ENCODE results near the gene PDE10A. TPM values are rescaled to one million over a fixed set of nuclear protein-coding genes. Genes with fewer than 3 reads are reported as not detected.

The PDE10A gene
- total RNA-seq, 1 experiment from 2014 or later = 3.1 TPM

DNA sequence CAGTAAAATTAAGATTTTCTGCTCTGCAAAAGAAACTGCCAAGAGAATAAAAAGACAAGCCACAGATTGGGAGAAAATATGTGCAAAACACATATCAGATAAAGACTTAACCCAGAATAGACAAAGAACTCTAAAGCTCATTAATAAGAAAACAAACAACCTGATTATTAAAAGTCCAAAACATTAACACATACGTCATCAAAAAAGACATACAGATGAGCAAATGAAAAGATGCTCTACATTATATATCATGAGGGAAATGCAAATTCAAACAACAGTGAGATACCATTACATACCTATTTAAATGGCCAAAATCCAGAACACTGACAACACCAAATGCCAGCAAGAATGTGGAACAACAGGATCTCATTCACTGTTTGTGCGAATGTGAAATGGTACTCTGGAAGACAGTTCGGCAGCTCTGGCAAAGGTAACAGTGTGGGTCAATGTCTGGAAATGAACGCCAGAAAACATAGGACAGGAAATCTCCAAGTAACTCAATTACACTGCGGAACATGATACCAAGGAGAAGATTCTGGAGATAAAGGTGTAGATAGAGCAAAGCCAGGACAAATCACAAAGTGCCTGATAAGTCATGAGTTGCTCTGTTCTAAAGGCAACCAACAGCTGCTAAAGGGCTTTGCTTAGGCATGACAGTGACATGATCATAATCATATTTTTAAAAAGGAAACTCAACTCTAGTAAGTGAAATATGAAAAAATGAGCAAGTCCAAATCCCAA is 96.8 kb downstream of the PDE10A start (continued):
- TF ChIP-seq SMAD3 (CRISPR knock-in tag; IDR thresholded peaks at IDR 0.05; ENCODE audit: borderline replicate concordance) (no peak), TEAD4 (CRISPR knock-in tag; IDR thresholded peaks at IDR 0.05) (no peak), ZNF219 (CRISPR knock-in tag; IDR thresholded peaks at IDR 0.05; ENCODE audit: borderline replicate concordance) (no peak), ZNF423 (CRISPR knock-in tag; IDR thresholded peaks at IDR 0.05) (no peak), NR3C1 (CRISPR knock-in tag; conservative IDR thresholded peaks at IDR 0.05; ENCODE audit: low read depth) (no peak), NR2C2 (CRISPR knock-in tag; IDR thresholded peaks at IDR 0.05) (no peak)
- TF ChIP-seq, protein P1, sequence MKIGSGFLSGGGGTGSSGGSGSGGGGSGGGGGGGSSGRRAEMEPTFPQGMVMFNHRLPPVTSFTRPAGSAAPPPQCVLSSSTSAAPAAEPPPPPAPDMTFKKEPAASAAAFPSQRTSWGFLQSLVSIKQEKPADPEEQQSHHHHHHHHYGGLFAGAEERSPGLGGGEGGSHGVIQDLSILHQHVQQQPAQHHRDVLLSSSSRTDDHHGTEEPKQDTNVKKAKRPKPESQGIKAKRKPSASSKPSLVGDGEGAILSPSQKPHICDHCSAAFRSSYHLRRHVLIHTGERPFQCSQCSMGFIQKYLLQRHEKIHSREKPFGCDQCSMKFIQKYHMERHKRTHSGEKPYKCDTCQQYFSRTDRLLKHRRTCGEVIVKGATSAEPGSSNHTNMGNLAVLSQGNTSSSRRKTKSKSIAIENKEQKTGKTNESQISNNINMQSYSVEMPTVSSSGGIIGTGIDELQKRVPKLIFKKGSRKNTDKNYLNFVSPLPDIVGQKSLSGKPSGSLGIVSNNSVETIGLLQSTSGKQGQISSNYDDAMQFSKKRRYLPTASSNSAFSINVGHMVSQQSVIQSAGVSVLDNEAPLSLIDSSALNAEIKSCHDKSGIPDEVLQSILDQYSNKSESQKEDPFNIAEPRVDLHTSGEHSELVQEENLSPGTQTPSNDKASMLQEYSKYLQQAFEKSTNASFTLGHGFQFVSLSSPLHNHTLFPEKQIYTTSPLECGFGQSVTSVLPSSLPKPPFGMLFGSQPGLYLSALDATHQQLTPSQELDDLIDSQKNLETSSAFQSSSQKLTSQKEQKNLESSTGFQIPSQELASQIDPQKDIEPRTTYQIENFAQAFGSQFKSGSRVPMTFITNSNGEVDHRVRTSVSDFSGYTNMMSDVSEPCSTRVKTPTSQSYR (CRISPR knock-in tag; IDR thresholded peaks at IDR 0.05) = no peak
- TF ChIP-seq, protein P2, sequence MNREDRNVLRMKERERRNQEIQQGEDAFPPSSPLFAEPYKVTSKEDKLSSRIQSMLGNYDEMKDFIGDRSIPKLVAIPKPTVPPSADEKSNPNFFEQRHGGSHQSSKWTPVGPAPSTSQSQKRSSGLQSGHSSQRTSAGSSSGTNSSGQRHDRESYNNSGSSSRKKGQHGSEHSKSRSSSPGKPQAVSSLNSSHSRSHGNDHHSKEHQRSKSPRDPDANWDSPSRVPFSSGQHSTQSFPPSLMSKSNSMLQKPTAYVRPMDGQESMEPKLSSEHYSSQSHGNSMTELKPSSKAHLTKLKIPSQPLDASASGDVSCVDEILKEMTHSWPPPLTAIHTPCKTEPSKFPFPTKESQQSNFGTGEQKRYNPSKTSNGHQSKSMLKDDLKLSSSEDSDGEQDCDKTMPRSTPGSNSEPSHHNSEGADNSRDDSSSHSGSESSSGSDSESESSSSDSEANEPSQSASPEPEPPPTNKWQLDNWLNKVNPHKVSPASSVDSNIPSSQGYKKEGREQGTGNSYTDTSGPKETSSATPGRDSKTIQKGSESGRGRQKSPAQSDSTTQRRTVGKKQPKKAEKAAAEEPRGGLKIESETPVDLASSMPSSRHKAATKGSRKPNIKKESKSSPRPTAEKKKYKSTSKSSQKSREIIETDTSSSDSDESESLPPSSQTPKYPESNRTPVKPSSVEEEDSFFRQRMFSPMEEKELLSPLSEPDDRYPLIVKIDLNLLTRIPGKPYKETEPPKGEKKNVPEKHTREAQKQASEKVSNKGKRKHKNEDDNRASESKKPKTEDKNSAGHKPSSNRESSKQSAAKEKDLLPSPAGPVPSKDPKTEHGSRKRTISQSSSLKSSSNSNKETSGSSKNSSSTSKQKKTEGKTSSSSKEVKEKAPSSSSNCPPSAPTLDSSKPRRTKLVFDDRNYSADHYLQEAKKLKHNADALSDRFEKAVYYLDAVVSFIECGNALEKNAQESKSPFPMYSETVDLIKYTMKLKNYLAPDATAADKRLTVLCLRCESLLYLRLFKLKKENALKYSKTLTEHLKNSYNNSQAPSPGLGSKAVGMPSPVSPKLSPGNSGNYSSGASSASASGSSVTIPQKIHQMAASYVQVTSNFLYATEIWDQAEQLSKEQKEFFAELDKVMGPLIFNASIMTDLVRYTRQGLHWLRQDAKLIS (CRISPR knock-in tag; IDR thresholded peaks at IDR 0.05; ENCODE audit: borderline replicate concordance) = no peak

DNA sequence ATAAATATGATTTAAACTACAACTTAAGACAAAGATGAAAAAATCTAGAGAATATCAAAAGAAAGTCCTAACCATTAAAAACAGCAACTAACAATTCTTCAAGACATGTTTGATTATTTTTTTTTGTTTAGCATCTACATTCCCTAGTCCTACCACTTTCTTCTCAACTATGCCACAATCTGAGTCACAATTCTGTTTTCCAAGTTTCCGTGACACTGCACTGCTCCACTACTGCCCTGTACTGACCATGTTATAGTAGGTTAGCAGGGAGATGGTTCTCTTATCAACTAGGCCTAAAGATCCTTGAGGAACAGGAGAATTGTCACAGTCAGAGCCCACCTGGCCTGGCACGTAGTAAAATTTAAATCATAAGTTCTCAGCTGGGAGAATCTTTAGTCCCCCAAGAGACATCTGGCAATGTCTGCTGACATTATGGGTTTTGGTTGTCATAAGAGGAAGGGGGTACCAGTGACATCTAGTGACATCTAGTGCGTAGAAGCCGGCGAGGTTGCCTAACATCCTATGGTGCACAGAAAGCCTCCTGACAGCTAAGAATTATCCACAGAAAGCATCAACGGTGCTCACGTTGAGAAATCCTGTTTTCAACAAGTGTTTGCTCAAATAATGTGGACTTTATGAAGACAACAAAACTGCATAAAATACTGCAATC is 100.5 kb downstream of the PDE10A start:
- ATAC-seq = no peak
- peaks cover 9% of the 10 kb centered on the region for H3K36me3 Mint-ChIP-seq
- TF ChIP-seq, protein P3, sequence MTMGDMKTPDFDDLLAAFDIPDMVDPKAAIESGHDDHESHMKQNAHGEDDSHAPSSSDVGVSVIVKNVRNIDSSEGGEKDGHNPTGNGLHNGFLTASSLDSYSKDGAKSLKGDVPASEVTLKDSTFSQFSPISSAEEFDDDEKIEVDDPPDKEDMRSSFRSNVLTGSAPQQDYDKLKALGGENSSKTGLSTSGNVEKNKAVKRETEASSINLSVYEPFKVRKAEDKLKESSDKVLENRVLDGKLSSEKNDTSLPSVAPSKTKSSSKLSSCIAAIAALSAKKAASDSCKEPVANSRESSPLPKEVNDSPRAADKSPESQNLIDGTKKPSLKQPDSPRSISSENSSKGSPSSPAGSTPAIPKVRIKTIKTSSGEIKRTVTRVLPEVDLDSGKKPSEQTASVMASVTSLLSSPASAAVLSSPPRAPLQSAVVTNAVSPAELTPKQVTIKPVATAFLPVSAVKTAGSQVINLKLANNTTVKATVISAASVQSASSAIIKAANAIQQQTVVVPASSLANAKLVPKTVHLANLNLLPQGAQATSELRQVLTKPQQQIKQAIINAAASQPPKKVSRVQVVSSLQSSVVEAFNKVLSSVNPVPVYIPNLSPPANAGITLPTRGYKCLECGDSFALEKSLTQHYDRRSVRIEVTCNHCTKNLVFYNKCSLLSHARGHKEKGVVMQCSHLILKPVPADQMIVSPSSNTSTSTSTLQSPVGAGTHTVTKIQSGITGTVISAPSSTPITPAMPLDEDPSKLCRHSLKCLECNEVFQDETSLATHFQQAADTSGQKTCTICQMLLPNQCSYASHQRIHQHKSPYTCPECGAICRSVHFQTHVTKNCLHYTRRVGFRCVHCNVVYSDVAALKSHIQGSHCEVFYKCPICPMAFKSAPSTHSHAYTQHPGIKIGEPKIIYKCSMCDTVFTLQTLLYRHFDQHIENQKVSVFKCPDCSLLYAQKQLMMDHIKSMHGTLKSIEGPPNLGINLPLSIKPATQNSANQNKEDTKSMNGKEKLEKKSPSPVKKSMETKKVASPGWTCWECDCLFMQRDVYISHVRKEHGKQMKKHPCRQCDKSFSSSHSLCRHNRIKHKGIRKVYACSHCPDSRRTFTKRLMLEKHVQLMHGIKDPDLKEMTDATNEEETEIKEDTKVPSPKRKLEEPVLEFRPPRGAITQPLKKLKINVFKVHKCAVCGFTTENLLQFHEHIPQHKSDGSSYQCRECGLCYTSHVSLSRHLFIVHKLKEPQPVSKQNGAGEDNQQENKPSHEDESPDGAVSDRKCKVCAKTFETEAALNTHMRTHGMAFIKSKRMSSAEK (CRISPR knock-in tag; IDR thresholded peaks at IDR 0.05; ENCODE audit: borderline replicate concordance) = no peak
- TF ChIP-seq NR1H2 (CRISPR knock-in tag; IDR thresholded peaks at IDR 0.05) (no peak), CREB1 (CRISPR knock-in tag; IDR thresholded peaks at IDR 0.05) (no peak), MXD4 (CRISPR knock-in tag; IDR thresholded peaks at IDR 0.05; ENCODE audit: borderline replicate concordance) (no peak), CBFB (CRISPR knock-in tag; IDR thresholded peaks at IDR 0.05; ENCODE audit: low read depth) (no peak), OVOL2 (CRISPR knock-in tag; IDR thresholded peaks at IDR 0.05; ENCODE audit: borderline replicate concordance) (no peak), ZNF416 (CRISPR knock-in tag; IDR thresholded peaks at IDR 0.05) (no peak), JUN (CRISPR knock-in tag; IDR thresholded peaks at IDR 0.05) (no peak), SMAD3 (CRISPR knock-in tag; IDR thresholded peaks at IDR 0.05; ENCODE audit: borderline replicate concordance) (no peak), FOXP1 (CRISPR knock-in tag; IDR thresholded peaks at IDR 0.05; ENCODE audit: borderline replicate concordance) (no peak), SOX15 (CRISPR knock-in tag; IDR thresholded peaks at IDR 0.05) (no peak)
- TF ChIP-seq, protein P4, sequence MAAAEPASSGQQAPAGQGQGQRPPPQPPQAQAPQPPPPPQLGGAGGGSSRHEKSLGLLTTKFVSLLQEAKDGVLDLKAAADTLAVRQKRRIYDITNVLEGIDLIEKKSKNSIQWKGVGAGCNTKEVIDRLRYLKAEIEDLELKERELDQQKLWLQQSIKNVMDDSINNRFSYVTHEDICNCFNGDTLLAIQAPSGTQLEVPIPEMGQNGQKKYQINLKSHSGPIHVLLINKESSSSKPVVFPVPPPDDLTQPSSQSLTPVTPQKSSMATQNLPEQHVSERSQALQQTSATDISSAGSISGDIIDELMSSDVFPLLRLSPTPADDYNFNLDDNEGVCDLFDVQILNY (CRISPR knock-in tag; IDR thresholded peaks at IDR 0.05) = no peak
- TF ChIP-seq, protein P2 (CRISPR knock-in tag; IDR thresholded peaks at IDR 0.05; ENCODE audit: borderline replicate concordance) = no peak

More for the DNA sequence above, 100.5 kb downstream of the PDE10A start:
- H3K27me3 Mint-ChIP-seq (ENCODE audit: low read depth) = no peaks in the 10 kb centered on the region
- H3K27ac Mint-ChIP-seq = no peak overlapping the region
- POLR2A ChIA-PET = no interaction called here
- H3K4me3 Mint-ChIP-seq = no peak overlapping the region
- peaks cover 24% of the 10 kb centered on the region for H3K9me3 Mint-ChIP-seq
- CTCF ChIA-PET = no interaction called here
- no peak for DNase-seq (ENCODE audit: low spot score)
- no peaks in the 10 kb centered on the region for H3K4me1 Mint-ChIP-seq

All from WTC11 (cell line).